HepG2 (cell line): ENCODE results near the gene UTP11. TPM values are rescaled to one million over a fixed set of nuclear protein-coding genes. Genes with fewer than 3 reads are reported as not detected.

ENCODE experiments used
- AKNA ChIP-seq: sonication (generic); formaldehyde crosslinking; IDR thresholded peaks from 2 replicates; pipeline ENCODE4 v1.4.0; 2020; ENCODE audit warnings: missing genetic modification reagents, borderline replicate concordance
- ARID2 ChIP-seq: sonication (generic); formaldehyde crosslinking; IDR thresholded peaks from 2 replicates; pipeline ENCODE4 v1.8.1; 2022; ENCODE audit warnings: mild to moderate bottlenecking, missing genetic modification reagents, borderline replicate concordance
- DDIT3 ChIP-seq: sonication (generic); formaldehyde crosslinking; IDR thresholded peaks from 2 replicates; pipeline ENCODE4 v1.4.0; 2020; ENCODE audit warnings: mild to moderate bottlenecking, missing genetic modification reagents
- RBM39 ChIP-seq: fragments of 200-400 bp; formaldehyde crosslinking; IDR thresholded peaks from one replicate; pipeline ENCODE4 v1.6.1; 2018; ENCODE audit warnings: antibody characterized with exemption, mild to moderate bottlenecking, low read depth, low read length; ENCODE audit not compliant: poor library complexity, severe bottlenecking
- ZBTB14 ChIP-seq: sonication (generic); formaldehyde crosslinking; IDR thresholded peaks from 2 replicates; pipeline ENCODE4 v1.4.0; 2020; ENCODE audit warnings: missing genetic modification reagents
- ZFP41 ChIP-seq: sonication (generic); formaldehyde crosslinking; IDR thresholded peaks from 2 replicates; pipeline ENCODE4 v1.4.0; 2020; ENCODE audit warnings: mild to moderate bottlenecking, missing genetic modification reagents, borderline replicate concordance
- ZNF746 ChIP-seq: sonication (generic); formaldehyde crosslinking; IDR thresholded peaks from 2 replicates; pipeline ENCODE4 v1.8.0; 2022; ENCODE audit warnings: mild to moderate bottlenecking, missing genetic modification reagents
- ZSCAN31 ChIP-seq: sonication (generic); formaldehyde crosslinking; IDR thresholded peaks from 2 replicates; pipeline ENCODE4 v1.5.0; 2020; ENCODE audit warnings: low read depth, mild to moderate bottlenecking, missing genetic modification reagents
- polyA plus RNA-seq, 8 experiments: library from polyadenylated mRNA; depleted of rRNA in 3 of 8; stranded (reverse) in 7 of 8; unstranded in 1 of 8; fragments of >200 nt; fragmentation: Illumina TruSeq in 4 of 8; extraction: Trizol in 4 of 8; gene quantifications; 2 replicates each; pipeline versions ENCODE4 v1.2.1 to v1.2.3, GENCODE V29; 2011 to 2016; ENCODE audit warnings: low read depth in 4 of 8, missing spikeins in 1 of 8, mixed read lengths in 1 of 8; ENCODE audit not compliant: insufficient read depth in 1 of 8
- total RNA-seq, 5 experiments: library from RNA; depleted of rRNA; stranded (reverse); fragments of >200 nt; fragmentation: Illumina TruSeq; extraction: Trizol; gene quantifications; 2 replicates each; pipeline ENCODE4 v1.2.3, GENCODE V29; 2016; ENCODE audit warnings: low read depth in 1 of 5

UTP11 gene
- total and polyA plus RNA-seq, 2 of the 13 experiments (the other 11 are each of a cell fraction or from before 2014, with no cell fraction given), result 13.5 to 44.8 TPM

GRCh38 chr1:38071312-38072256 lies 59.0 kb downstream of the UTP11 start (continued):
- TF ChIP-seq RBM39, result no peak
- no peak for TF ChIP-seq ZNF746 (CRISPR knock-in tag)
- TF ChIP-seq ZBTB14 (CRISPR knock-in tag), result no peak
- TF ChIP-seq ZSCAN31 (CRISPR knock-in tag), result no peak
- TF ChIP-seq DDIT3 (CRISPR knock-in tag), result no peak
- TF ChIP-seq ARID2 (CRISPR knock-in tag), result no peak
- TF ChIP-seq AKNA (CRISPR knock-in tag), result no peak
- no peak for TF ChIP-seq ZFP41 (CRISPR knock-in tag)
